A549 treated with GW870086 at 1 μM for 4 hours (cell line): ENCODE measurements around the gene OR8K3. TPM values are rescaled to one million over a fixed set of nuclear protein-coding genes. Genes with fewer than 3 reads are reported as not detected.

ENCODE experiments used
- total RNA-seq: library from RNA; stranded (reverse); fragments of 200-300 nt; extraction: Qiagen RNA extraction; gene quantifications from 5 replicates; pipeline ENCODE4 v1.2.3, GENCODE V29; 2022; ENCODE audit warnings: low read depth

OR8K3 gene
- total RNA-seq, result not detected in 5 replicates

DNA sequence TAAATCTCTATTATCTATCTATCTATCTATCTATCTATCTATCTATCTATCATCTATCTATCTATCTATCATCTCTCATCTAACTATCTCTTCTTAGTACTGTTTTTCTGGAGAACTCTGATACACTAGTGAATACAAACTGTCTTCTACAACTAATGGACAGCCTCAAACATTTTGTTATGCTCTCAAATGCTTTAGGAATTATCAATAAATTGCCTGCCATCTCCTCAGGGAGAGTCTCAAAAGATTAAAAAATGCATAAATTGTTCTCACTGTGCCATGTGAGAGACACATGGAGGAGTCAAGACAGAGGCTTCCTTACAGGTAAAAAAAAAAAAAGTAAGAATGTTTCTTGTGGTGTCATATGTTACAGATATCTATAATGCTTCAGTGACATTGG, at the start of gene OR8K3:
OR8K3 (plus strand) TSS at position 301 of the 400 bp plus-strand sequence. CDS start 3,163 bp downstream, outside the sequence.

DNA sequence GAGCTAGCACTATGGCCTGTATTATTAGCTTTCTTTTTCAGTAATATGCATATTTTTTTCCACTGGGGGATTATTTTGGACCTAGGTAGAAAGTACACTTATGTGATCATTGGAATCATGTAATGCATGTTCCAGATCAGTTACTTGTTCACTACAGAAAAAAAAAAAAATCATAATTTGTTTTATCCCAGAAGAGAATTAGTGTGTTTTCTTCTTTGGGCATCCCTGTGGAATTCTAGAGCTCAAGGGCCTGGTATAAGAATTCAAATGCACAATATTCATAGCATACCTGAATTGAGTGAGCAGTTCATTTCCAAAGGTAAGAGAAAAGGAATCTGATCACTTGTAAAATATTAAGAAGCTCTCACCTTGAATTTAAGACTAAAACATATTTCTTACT, 41.1 kb upstream of the OR8K3 start, which contains the start of gene OR5T1:
OR5T1 (plus strand) TSS at position 301 of the 400 bp plus-strand sequence. CDS start 1,485 bp downstream, outside the sequence.

DNA sequence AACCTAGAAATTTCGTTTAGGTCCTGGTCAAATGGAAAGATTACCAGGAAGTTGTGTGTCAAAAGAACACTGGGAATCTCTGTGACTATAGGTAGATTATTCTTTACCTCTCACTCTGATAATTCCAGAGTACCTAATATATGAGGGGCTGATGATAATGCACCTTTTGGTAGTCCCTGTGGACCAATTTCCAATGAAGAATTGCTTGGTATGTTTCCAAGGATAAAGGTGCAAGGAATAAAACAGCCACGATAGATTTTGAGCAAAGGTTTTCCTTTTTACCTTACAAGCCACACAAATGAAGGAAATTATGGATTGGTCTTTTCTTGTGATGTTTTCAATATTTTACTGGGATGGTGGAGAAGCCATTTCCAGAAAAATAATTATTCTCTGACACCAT, 22.8 kb upstream of the OR8K3 start, which contains the start of gene OR8H1:
OR8H1 (minus strand) TSS at position 101 of the 400 bp plus-strand sequence. CDS start 1,192 bp downstream, outside the sequence.

DNA sequence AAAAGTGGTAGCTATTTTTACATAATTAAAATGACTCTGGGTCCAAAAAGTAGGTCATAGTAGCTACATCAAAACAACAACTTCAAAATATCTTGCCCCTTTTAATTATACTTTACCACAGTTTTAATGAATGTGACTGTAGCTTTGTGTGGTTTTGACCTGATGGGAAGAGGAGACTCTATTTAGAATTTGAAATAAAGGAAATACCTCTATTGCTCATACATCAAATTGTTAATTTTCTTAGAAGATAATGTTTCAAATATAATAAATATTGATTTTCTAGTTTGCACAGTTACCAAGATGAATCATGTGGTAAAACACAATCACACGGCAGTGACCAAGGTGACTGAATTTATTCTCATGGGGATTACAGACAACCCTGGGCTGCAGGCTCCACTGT, 30.8 kb downstream of the OR8K3 start, which contains the start of gene OR8K1:
OR8K1 (plus strand) TSS at position 301 of the 400 bp plus-strand sequence; CDS start at position 301, 0 bp downstream.

DNA sequence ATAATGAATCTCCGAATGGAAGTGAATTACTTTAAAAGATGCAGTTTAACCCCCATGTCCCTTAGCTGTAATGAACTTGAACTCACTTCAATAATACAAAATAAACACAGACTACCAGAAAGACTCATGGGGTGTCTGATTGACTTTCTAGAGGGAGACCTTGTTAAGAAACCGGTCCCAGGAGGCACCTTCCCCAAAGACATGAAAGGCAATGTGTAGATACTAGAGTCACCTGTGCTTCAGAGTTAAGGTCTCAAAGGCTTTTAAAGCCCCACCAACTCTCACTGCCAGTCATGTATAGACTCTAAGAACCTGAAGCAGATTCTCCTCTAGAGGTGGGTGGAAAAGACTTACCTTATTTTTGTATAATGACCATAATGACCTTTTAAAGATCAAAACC, 39.0 kb downstream of the OR8K3 start, which contains the start of gene OR8J1:
OR8J1 (plus strand) TSS at position 301 of the 400 bp plus-strand sequence. CDS start 5,956 bp downstream, outside the sequence.

Other genes starting within 250 kb of the OR8K3 start
- not detected in 5 replicates for gene OR8I2, start 221.8 kb upstream of the OR8K3 start, total RNA-seq
- not detected in 5 replicates for gene OR8H2, start 211.5 kb upstream of the OR8K3 start, total RNA-seq
- not detected in 5 replicates for gene OR8H3, start 192.8 kb upstream of the OR8K3 start, total RNA-seq
- gene OR8J3, start 174.9 kb upstream of the OR8K3 start, total RNA-seq, result not detected in 5 replicates
- not detected in 5 replicates for gene OR8K5, start 154.8 kb upstream of the OR8K3 start, total RNA-seq
- gene OR5J2, start 138.5 kb upstream of the OR8K3 start, total RNA-seq, result not detected in 5 replicates
- gene OR5T2, start 80.9 kb upstream of the OR8K3 start, total RNA-seq, result not detected in 5 replicates
- gene OR5T3, start 62.9 kb upstream of the OR8K3 start, total RNA-seq, result not detected in 5 replicates
- gene OR5T1, start 41.0 kb upstream of the OR8K3 start, total RNA-seq, result not detected in 5 replicates
- not detected in 5 replicates for gene OR8H1, start 22.9 kb upstream of the OR8K3 start, total RNA-seq
- not detected in 5 replicates for gene OR8K1, start 30.9 kb downstream of the OR8K3 start, total RNA-seq
- gene OR8J1, start 39.1 kb downstream of the OR8K3 start, total RNA-seq, result not detected in 5 replicates
- gene OR8U1, start 60.5 kb downstream of the OR8K3 start, total RNA-seq, result not detected in 5 replicates
- not detected in 5 replicates for gene OR5AL1, start 97.6 kb downstream of the OR8K3 start, total RNA-seq
- not detected in 5 replicates for gene OR5M3, start 158.2 kb downstream of the OR8K3 start, total RNA-seq
- gene OR5M8, start 176.2 kb downstream of the OR8K3 start, total RNA-seq, result not detected in 5 replicates
- not detected in 5 replicates for gene OR5M11, start 228.1 kb downstream of the OR8K3 start, total RNA-seq